ENCODE results near the gene EIF5. TPM values are rescaled to one million over a fixed set of nuclear protein-coding genes. Genes with fewer than 3 reads are reported as not detected.

The EIF5 gene
- total RNA-seq, 2 donors from 2014 or later = 196 to 296 TPM

DNA sequence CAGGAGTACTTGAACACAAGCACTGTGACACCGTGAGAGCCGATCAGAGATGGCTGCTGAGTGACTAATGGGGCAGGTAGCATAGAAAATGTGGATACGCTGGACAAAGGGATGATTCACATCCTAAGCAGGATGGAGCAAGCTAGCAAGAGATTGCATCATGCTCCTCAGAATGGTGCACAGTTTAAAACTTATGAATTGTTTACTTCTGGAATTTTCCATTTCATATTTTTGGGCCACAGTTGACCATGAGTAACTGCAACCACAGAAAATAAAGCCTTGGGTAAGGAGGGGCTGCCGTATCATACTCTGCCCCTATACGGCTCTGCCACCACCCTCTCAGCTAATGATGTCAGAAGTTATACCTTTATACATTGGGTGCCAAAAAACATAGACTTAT is 27.8 kb downstream of the EIF5 start:
- peak; percentile 56 for ATAC-seq (replicated peaks)
- H3K4me1 Mint-ChIP-seq = no peaks in the 10 kb centered on the region
- peaks cover 11% of the 10 kb centered on the region for H3K9me3 Mint-ChIP-seq
- no peaks in the 10 kb centered on the region for H3K36me3 Mint-ChIP-seq (ENCODE audit: low read depth)
- H3K27ac Mint-ChIP-seq = no peak overlapping the region
- no peak overlapping the region for H3K4me3 Mint-ChIP-seq
- peaks cover 9% of the 10 kb centered on the region for H3K27me3 Mint-ChIP-seq

GRCh38 chr14:103362780-103363179 is 28.7 kb downstream of the EIF5 start:
- peaks cover 11% of the 10 kb centered on the region for H3K9me3 Mint-ChIP-seq
- no peak overlapping the region for H3K4me3 Mint-ChIP-seq
- ATAC-seq (replicated peaks) = no peak
- peak overlapping the region; percentile 17 for H3K27ac Mint-ChIP-seq
- peaks cover 9% of the 10 kb centered on the region for H3K27me3 Mint-ChIP-seq
- H3K36me3 Mint-ChIP-seq (ENCODE audit: low read depth) = no peaks in the 10 kb centered on the region
- H3K4me1 Mint-ChIP-seq = no peaks in the 10 kb centered on the region

DNA sequence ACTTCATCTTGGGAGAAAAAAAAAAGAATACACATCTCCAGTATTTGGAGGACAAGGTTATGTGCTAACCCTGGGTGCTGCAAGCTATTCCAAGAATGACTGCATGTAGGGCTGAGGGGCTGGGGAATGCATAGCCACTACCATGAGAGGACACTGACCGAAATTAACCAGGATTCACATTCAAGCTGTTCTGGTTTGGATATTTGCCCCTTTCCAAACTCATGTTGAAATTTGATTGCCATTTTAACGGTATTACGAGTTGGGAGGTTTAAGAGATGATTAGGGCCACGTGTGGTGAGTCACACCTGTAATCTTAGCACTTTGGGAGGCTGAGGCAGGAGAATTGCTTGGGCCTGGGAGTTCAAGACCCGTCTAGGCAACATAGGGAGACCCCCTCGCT is 32.7 kb downstream of the EIF5 start:
- no peak for ATAC-seq (replicated peaks)
- Mint-ChIP-seq H3K4me3 (no peak overlapping the region), H3K27me3 (peaks cover 6% of the 10 kb centered on the region), H3K27ac (no peak overlapping the region), H3K4me1 (no peaks in the 10 kb centered on the region), H3K9me3 (peaks cover 11% of the 10 kb centered on the region), H3K36me3 (ENCODE audit: low read depth) (no peaks in the 10 kb centered on the region)

DNA sequence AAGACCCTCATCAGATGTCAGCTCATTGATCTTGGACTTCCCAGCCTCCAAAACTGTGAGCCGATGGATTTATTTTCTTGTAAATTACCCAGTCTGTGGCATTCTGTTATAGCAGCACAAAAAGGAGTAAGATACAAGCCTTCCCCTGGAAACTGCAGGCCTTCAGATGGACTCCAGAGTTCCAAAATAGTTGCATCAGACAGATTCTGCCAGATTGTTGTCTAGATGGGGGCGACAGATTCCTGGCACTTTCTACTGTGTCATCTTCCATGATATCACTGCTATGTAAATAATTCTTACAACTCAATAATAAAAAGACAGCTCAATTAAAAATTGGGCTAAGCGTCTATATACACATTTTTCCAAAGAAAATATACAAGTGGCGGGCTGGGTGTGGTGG is 34.0 kb downstream of the EIF5 start:
- no peak for ATAC-seq (replicated peaks)
- Mint-ChIP-seq H3K9me3 (peaks cover 8% of the 10 kb centered on the region), H3K4me3 (no peak overlapping the region), H3K27ac (no peak overlapping the region), H3K4me1 (no peaks in the 10 kb centered on the region), H3K36me3 (ENCODE audit: low read depth) (no peaks in the 10 kb centered on the region), H3K27me3 (peaks cover 6% of the 10 kb centered on the region)

DNA sequence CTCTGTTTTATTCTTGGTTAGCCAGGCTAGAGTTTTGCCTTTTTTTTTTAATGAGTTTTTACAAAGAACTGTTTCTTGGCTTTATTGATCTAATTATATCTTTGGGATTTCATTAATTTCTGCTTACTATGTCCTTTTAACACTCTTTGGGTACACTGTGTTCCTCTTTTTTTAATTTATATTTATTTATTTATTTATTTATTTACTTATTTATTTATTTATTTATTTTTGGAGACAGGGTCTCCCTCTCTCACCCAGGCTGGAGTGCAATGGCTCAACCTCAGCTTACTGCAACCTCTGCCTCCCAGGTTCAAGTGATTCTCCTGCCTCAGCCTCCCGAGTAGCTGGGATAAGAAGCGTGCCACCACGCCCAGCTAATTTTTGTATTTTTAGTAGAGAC is 36.0 kb downstream of the EIF5 start:
- H3K36me3 Mint-ChIP-seq (ENCODE audit: low read depth) = no peaks in the 10 kb centered on the region
- no peak overlapping the region for H3K4me3 Mint-ChIP-seq

DNA sequence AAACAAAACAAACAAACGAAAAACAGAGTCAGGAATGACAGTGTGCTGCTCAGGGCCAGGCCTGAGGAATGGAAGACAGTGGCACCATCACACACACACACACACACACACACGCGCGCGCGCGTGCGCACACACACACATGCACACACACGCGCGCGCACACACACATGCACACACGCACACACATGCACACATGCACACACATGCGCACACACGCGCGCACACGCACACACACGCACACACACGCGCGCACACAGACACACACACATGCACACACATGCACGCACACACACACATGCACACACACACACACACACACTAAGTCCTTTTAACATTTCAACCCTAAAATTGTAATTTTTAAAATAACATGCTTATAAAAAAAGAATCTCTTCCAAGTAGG is 38.0 kb downstream of the EIF5 start:
- H3K27me3 Mint-ChIP-seq = peaks cover 6% of the 10 kb centered on the region
- ATAC-seq (replicated peaks) = no peak
- no peak overlapping the region for H3K27ac Mint-ChIP-seq
- H3K9me3 Mint-ChIP-seq = no peaks in the 10 kb centered on the region
- no peaks in the 10 kb centered on the region for H3K36me3 Mint-ChIP-seq (ENCODE audit: low read depth)
- no peaks in the 10 kb centered on the region for H3K4me1 Mint-ChIP-seq
- H3K4me3 Mint-ChIP-seq = no peak overlapping the region

More for the DNA sequence above, 36.0 kb downstream of the EIF5 start:
- H3K4me1 Mint-ChIP-seq = no peaks in the 10 kb centered on the region
- no peak overlapping the region for H3K27ac Mint-ChIP-seq
- H3K27me3 Mint-ChIP-seq = peaks cover 6% of the 10 kb centered on the region
- no peaks in the 10 kb centered on the region for H3K9me3 Mint-ChIP-seq
- no peak for ATAC-seq (replicated peaks)

DNA sequence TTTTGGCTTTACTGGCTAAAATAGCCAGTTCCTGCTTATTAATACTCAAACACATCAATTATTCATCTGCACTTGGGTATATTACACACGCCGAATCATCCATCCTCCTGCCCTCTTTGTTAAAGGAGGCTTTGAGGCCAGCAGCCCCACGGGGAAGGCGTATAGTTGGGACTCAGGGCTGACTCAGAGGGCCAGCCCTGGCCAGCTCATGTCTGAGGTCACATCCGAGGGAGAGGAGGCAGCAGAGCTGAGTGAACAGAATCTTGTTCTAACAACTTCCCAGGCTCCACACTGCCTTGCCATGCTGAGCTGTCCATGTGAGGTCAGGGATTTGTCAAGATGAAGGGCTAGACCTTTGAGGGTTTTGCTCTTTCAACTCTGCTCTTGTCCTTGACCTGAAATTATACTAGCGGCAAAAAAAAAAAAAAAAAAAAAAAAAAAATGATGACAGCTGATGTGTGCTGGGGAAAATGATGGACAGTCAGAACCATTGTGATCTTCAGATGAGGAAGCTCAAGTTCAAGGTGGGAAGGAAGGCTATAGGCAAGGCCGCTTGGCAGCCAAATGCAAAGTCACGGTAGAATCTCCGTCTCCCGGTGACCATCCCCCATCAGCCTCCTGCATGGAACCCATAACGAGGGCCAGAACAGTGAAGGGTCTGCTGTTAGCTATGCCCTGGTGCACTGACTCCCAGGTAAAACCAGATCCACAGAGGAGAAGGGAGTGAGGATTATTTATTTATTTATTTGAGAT is 38.7 kb downstream of the EIF5 start:
- H3K36me3 Mint-ChIP-seq (ENCODE audit: low read depth) = no peaks in the 10 kb centered on the region
- H3K27ac Mint-ChIP-seq = no peak overlapping the region
- H3K27me3 Mint-ChIP-seq = peaks cover 6% of the 10 kb centered on the region
- peak; percentile 100 for ATAC-seq (replicated peaks)
- no peaks in the 10 kb centered on the region for H3K4me1 Mint-ChIP-seq
- H3K9me3 Mint-ChIP-seq = no peaks in the 10 kb centered on the region
- H3K4me3 Mint-ChIP-seq = no peak overlapping the region

- H3K27me3 Mint-ChIP-seq = peaks cover 6% of the 10 kb centered on the region
Measured at GRCh38 chr14:103374121-103374520, 40.1 kb downstream of the EIF5 start.

GRCh38 chr14:103377522-103378037 is 43.5 kb downstream of the EIF5 start:
- Mint-ChIP-seq H3K27ac (no peak overlapping the region), H3K27me3 (peaks cover 10% of the 10 kb centered on the region), H3K9me3 (no peaks in the 10 kb centered on the region), H3K4me1 (peaks cover 7% of the 10 kb centered on the region), H3K36me3 (ENCODE audit: low read depth) (no peaks in the 10 kb centered on the region), H3K4me3 (no peak overlapping the region)
- no peak for ATAC-seq (replicated peaks)

More at GRCh38 chr14:103374121-103374520, 40.1 kb downstream of the EIF5 start:
- Mint-ChIP-seq H3K27ac (no peak overlapping the region), H3K36me3 (ENCODE audit: low read depth) (no peaks in the 10 kb centered on the region), H3K4me1 (no peaks in the 10 kb centered on the region), H3K4me3 (no peak overlapping the region), H3K9me3 (no peaks in the 10 kb centered on the region)
- no peak for ATAC-seq (replicated peaks)

- peaks cover 7% of the 10 kb centered on the region for H3K4me1 Mint-ChIP-seq
- H3K27ac Mint-ChIP-seq = no peak overlapping the region
- H3K27me3 Mint-ChIP-seq = peaks cover 10% of the 10 kb centered on the region
- no peaks in the 10 kb centered on the region for H3K9me3 Mint-ChIP-seq
- ATAC-seq (replicated peaks) = no peak
- no peaks in the 10 kb centered on the region for H3K36me3 Mint-ChIP-seq (ENCODE audit: low read depth)
- no peak overlapping the region for H3K4me3 Mint-ChIP-seq
Measured at GRCh38 chr14:103378038-103378854, 44.2 kb downstream of the EIF5 start.

- no peak for ATAC-seq (replicated peaks)
- H3K36me3 Mint-ChIP-seq (ENCODE audit: low read depth) = peaks cover 1% of the 10 kb centered on the region
- no peak overlapping the region for H3K4me3 Mint-ChIP-seq
- no peaks in the 10 kb centered on the region for H3K9me3 Mint-ChIP-seq
- peaks cover 4% of the 10 kb centered on the region for H3K27me3 Mint-ChIP-seq
- peaks cover 7% of the 10 kb centered on the region for H3K4me1 Mint-ChIP-seq
- no peak overlapping the region for H3K27ac Mint-ChIP-seq
Measured at GRCh38 chr14:103380719-103381377, 46.8 kb downstream of the EIF5 start.

DNA sequence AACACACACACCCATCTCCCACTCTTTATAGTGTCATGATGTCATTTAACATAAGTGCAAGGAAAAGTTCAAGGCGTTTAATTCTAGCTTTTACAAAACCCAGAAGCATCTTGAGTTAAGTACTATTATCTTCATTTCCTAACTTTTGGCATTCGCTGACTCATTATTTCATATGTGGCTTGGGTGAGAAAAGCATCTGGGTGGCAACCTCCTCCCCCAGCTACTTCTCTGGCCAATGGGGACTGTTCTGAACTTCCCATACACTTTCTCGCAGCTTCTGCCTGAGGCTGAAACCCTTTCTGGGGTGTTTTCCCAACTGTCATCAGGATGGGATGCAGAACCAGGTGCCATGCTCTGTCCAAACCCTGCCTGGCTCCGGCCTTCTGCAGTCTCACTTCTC is 48.3 kb downstream of the EIF5 start:
- Mint-ChIP-seq H3K36me3 (ENCODE audit: low read depth) (peaks cover 13% of the 10 kb centered on the region), H3K27me3 (peaks cover 4% of the 10 kb centered on the region), H3K27ac (no peak overlapping the region), H3K4me3 (no peak overlapping the region), H3K9me3 (no peaks in the 10 kb centered on the region), H3K4me1 (peaks cover 12% of the 10 kb centered on the region)
- ATAC-seq (replicated peaks) = no peak

- H3K9me3 Mint-ChIP-seq = no peaks in the 10 kb centered on the region
- H3K27ac Mint-ChIP-seq = peak overlapping the region; percentile 94
- peak overlapping the region; percentile 97 for H3K4me3 Mint-ChIP-seq
- no peak for ATAC-seq (replicated peaks)
- H3K4me1 Mint-ChIP-seq = peaks cover 19% of the 10 kb centered on the region
- peaks cover 24% of the 10 kb centered on the region for H3K36me3 Mint-ChIP-seq (ENCODE audit: low read depth)
- H3K27me3 Mint-ChIP-seq = peaks cover 4% of the 10 kb centered on the region
Measured at GRCh38 chr14:103384450-103385151, 50.6 kb downstream of the EIF5 start.
